ENCODE data around the gene MYL6. TPM values are rescaled to one million over a fixed set of nuclear protein-coding genes. Genes with fewer than 3 reads are reported as not detected.
A peak's percentile ranks its signal among the peaks of the same experiment; 100 is the strongest.

Gene MYL6
- total RNA-seq, 1 donor from 2014 or later = 417 TPM

GRCh38 chr12:56129206-56129941 lies 28.8 kb upstream of the MYL6 start:
- peak; percentile 30 for DNase-seq

- no peak for DNase-seq
Observed at GRCh38 chr12:56129942-56130495, 28.1 kb upstream of the MYL6 start.

GRCh38 chr12:56130876-56131275 lies 27.3 kb upstream of the MYL6 start:
- no peak for DNase-seq

GRCh38 chr12:56134897-56135296 lies 23.3 kb upstream of the MYL6 start:
- DNase-seq = no peak

- no peak for DNase-seq
Observed at GRCh38 chr12:56137853-56138571, 20.1 kb upstream of the MYL6 start.

- DNase-seq = no peak
Observed at GRCh38 chr12:56141946-56142784, 16.0 kb upstream of the MYL6 start.

- DNase-seq = no peak
Observed at GRCh38 chr12:56143217-56143616, 14.9 kb upstream of the MYL6 start.

GRCh38 chr12:56143870-56144269 lies 14.3 kb upstream of the MYL6 start:
- DNase-seq = no peak

- no peak for DNase-seq
Observed at GRCh38 chr12:56145217-56145616, 12.9 kb upstream of the MYL6 start.

- DNase-seq = no peak
Observed at GRCh38 chr12:56146492-56147460, 11.4 kb upstream of the MYL6 start.

- no peak for DNase-seq
Observed at GRCh38 chr12:56150563-56150962, 7.6 kb upstream of the MYL6 start.

- DNase-seq = no peak
Observed at GRCh38 chr12:56151672-56152131, 6.5 kb upstream of the MYL6 start.

- DNase-seq = peak; percentile 81
Observed at GRCh38 chr12:56152132-56152755, 5.9 kb upstream of the MYL6 start, which contains the start of gene MYL6B. TSS of gene MYL6B (plus strand) at chr12:56152587. CDS start at chr12:56153919, 1,332 bp downstream.

- no peak for DNase-seq
Observed at GRCh38 chr12:56152756-56153677, 5.1 kb upstream of the MYL6 start.

- no peak for DNase-seq
Observed at GRCh38 chr12:56153678-56154065, 4.5 kb upstream of the MYL6 start.

- DNase-seq = no peak
Observed at GRCh38 chr12:56154246-56154771, 3.9 kb upstream of the MYL6 start.

- DNase-seq = no peak
Observed at GRCh38 chr12:56154818-56155217, 3.3 kb upstream of the MYL6 start.

GRCh38 chr12:56155256-56155845 lies 2.8 kb upstream of the MYL6 start:
- DNase-seq = no peak

Data from occipital lobe (tissue), 2 donors.